GM12864 (cell line): ENCODE measurements around the gene R3HCC1L.

Source experiments
- DNase-seq: peaks from one replicate; pipeline ENCODE4 v3.0.0-alpha.2; 2011; ENCODE audit warnings: low read depth
- H3K4me3 ChIP-seq: 2 replicates; pipeline ENCODE4 v1.5.1; 2011; ENCODE audit warnings: mild to moderate bottlenecking, low read depth, low read length, control low read depth
- TF ChIP-seq, protein P1 (sequence below): IDR thresholded peaks from 2 replicates; pipeline ENCODE4 v1.5.1; 2011; ENCODE audit warnings: low read depth, mild to moderate bottlenecking, moderate library complexity, low read length, control low read depth, inconsistent platforms; ENCODE audit errors: missing control alignments

The R3HCC1L gene

DNA sequence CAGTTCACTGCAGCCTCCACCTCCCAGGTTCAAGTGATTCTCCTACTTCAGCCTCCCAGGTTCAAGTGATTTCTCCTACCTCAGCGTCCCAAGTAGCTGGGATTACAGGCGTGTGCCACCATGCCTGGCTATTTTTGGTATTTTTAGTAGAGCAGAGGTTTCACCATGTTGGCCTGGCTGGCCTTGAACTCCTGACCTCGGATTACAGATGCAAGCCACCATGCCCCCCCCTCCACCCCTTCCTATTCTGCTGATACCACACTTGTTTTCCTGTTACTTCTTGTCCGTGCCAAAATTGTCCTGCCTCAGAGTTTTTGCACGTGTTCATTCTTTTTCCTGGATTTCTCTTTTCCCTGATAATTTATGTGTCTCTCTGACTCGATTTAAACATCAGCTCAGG, 62.5 kb downstream of the R3HCC1L start:
- no peak for DNase-seq
- no peak overlapping the region for H3K4me3 ChIP-seq
- TF ChIP-seq, protein P1, sequence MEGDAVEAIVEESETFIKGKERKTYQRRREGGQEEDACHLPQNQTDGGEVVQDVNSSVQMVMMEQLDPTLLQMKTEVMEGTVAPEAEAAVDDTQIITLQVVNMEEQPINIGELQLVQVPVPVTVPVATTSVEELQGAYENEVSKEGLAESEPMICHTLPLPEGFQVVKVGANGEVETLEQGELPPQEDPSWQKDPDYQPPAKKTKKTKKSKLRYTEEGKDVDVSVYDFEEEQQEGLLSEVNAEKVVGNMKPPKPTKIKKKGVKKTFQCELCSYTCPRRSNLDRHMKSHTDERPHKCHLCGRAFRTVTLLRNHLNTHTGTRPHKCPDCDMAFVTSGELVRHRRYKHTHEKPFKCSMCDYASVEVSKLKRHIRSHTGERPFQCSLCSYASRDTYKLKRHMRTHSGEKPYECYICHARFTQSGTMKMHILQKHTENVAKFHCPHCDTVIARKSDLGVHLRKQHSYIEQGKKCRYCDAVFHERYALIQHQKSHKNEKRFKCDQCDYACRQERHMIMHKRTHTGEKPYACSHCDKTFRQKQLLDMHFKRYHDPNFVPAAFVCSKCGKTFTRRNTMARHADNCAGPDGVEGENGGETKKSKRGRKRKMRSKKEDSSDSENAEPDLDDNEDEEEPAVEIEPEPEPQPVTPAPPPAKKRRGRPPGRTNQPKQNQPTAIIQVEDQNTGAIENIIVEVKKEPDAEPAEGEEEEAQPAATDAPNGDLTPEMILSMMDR: no peak

- H3K4me3 ChIP-seq: no peak overlapping the region
- DNase-seq: no peak
- TF ChIP-seq, protein P1: no peak
These were observed 67.3 kb downstream of the R3HCC1L start for GRCh38 chr10:98201760-98202159.

DNA sequence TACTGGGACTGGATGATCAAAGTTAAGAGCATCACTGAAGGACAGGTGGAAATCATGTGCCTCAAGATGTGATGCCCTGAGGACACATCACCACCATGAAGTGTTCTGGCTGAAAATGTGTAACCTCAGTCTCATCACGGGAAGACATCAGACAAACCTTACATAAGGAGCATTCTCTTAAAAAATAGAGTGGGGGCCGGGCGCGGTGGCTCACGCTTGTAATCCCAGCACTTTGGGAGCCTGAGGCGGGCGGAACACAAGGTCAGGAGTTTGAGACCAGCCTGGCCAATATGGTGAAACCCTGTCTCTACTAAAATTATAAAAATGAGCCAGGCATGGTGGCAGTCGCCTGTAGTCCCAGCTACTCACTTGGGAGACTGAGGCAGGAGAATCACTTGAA, 67.9 kb downstream of the R3HCC1L start:
- TF ChIP-seq, protein P1: no peak
- DNase-seq: no peak
- H3K4me3 ChIP-seq: no peak overlapping the region

GRCh38 chr10:98205351-98205750, 70.9 kb downstream of the R3HCC1L start:
- TF ChIP-seq, protein P1: no peak
- no peak overlapping the region for H3K4me3 ChIP-seq
- DNase-seq: no peak

DNA sequence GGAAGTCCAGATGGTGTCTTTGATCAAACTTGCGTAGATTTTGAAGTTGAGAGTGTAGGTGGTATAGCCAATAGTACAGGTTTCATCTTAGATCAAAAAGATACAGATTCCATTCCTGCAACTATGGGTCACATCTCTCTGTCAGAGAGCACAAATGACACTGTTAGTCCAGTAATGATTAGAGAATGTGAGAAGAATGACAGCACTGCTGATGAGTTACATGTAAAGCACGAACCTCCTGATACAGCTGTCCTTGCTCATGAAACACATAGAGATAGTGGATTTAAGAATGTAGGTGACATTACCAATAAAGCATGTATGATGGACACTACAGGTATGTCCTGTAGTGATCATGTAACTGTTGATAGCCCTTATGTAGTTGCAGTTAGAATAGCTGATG, 74.5 kb downstream of the R3HCC1L start:
- no peak for DNase-seq
- H3K4me3 ChIP-seq: no peak overlapping the region
- TF ChIP-seq, protein P1: no peak

- TF ChIP-seq, protein P1: no peak
- DNase-seq: no peak
- H3K4me3 ChIP-seq: no peak overlapping the region
These were observed 75.0 kb downstream of the R3HCC1L start for GRCh38 chr10:98209441-98209840.

DNA sequence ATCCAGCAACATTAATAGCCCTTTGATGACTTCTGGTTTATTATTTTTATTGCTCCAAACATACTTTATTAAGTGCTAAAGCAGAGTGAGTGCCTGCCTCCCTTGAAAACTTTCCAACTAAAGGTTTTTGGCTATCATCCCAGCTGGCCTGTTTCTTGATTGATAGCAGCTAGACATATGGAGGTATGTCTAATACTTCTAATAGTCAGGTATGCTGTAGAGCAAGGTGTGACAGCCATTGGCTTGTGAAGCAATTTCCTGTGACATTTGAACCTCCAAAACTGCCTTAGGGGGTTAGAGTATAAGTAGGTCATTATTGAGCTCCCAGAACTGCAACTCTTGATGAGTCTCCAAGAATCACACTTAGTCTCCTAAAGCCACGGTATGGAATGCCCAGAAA, 77.7 kb downstream of the R3HCC1L start:
- no peak overlapping the region for H3K4me3 ChIP-seq
- no peak for DNase-seq
- TF ChIP-seq, protein P1: no peak
